ENCODE results near the gene TEX10. TPM values are rescaled to one million over a fixed set of nuclear protein-coding genes. Genes with fewer than 3 reads are reported as not detected.
A peak's percentile ranks its signal among the peaks of the same experiment; 100 is the strongest.

The TEX10 gene
- polyA plus RNA-seq, 2 of the 4 experiments (the other 2 are of a cell fraction) = 22.1 to 37.0 TPM

GRCh38 chr9:100397529-100398266 is 45.0 kb upstream of the TEX10 start:
- H3K9me3 ChIP-seq = no peaks in the 10 kb centered on the region
- ChIA-PET POLR2A (interaction anchor here (0.7 kb wide), 1 partner anchor 14 kb away, joined by 3 read pairs; no protein-coding TSS in a partner anchor), CTCF (interaction anchor here (0.9 to 1.3 kb wide), 3 partner anchors 13 to 40 kb away, joined by 3 to 5 read pairs (median 4); partner anchors contain the start of gene MSANTD3)
- no peak overlapping the region for H3K4me2 ChIP-seq
- WGBS (ENCODE audit: missing lambda C conversion rate) = 57% methylated on average over 3 of the region's 3 CpGs
- H3K27ac ChIP-seq = no peak overlapping the region
- no peak for DNase-seq (ENCODE audit: low read depth in 1 of 2, low spot score in 1 of 2)
- ATAC-seq = no peak
- no peak overlapping the region for H3K4me3 ChIP-seq
- no peak for TF ChIP-seq REST (IDR thresholded peaks at IDR 0.05)
- no peak for TF ChIP-seq SREBF2 (IDR thresholded peaks at IDR 0.05)
- no peak for TF ChIP-seq E2F6 (IDR thresholded peaks at IDR 0.05; ENCODE audit: borderline replicate concordance, low read depth)
- no peak for TF ChIP-seq CBX2 (IDR thresholded peaks at IDR 0.05; ENCODE audit: borderline replicate concordance, low read depth)
- TF ChIP-seq RAD21 (conservative IDR thresholded peaks at IDR 0.05 in 1 of 2, IDR thresholded peaks at IDR 0.05 in 1 of 2) = no peak
- TF ChIP-seq MAFK (IDR thresholded peaks at IDR 0.05; ENCODE audit: partially characterized antibody) = no peak
- no peak for TF ChIP-seq FOSL2 (IDR thresholded peaks at IDR 0.05)
- TF ChIP-seq FOSL2 (CRISPR knock-in tag; IDR thresholded peaks at IDR 0.05) = no peak
- no peak for TF ChIP-seq ZSCAN20 (CRISPR knock-in tag; IDR thresholded peaks at IDR 0.05)
- TF ChIP-seq CHD4 (IDR thresholded peaks at IDR 0.05; ENCODE audit: borderline replicate concordance) = no peak
- TF ChIP-seq HOXB13 (CRISPR knock-in tag; IDR thresholded peaks at IDR 0.05; ENCODE audit: low read depth) = no peak
- TF ChIP-seq NFE2L2 (conservative IDR thresholded peaks at IDR 0.05; ENCODE audit: low read length) = no peak
- TF ChIP-seq CBX8 (IDR thresholded peaks at IDR 0.05) = no peak
- TF ChIP-seq JUN (IDR thresholded peaks at IDR 0.05) = no peak
- no peak for TF ChIP-seq FOXS1 (CRISPR knock-in tag; IDR thresholded peaks at IDR 0.05)
- no peak for TF ChIP-seq MAZ (IDR thresholded peaks at IDR 0.05; ENCODE audit: borderline replicate concordance, low read depth, low read length)
- TF ChIP-seq ELK1 (IDR thresholded peaks at IDR 0.05; ENCODE audit: low read depth, low read length) = no peak
- no peak for FAIRE-seq
- no peaks in the 10 kb centered on the region; the same call in 2 of the 3 replicates for H3K4me1 ChIP-seq

- 92% methylated on average over 9 of the region's 9 CpGs for WGBS (ENCODE audit: missing lambda C conversion rate)
- Histone ChIP-seq H3K9me3 (no peaks in the 10 kb centered on the region), H3K4me1 (no peaks in the 10 kb centered on the region; the same call in 2 of the 3 replicates), H3K4me2 (no peak overlapping the region), H3K4me3 (no peak overlapping the region), H3K27ac (no peak overlapping the region)
- ATAC-seq (no peak), DNase-seq (ENCODE audit: low read depth in 1 of 2, low spot score in 1 of 2) (no peak), FAIRE-seq (no peak)
- ChIA-PET POLR2A (interaction anchor here (0.7 kb wide), 1 partner anchor 15 kb away, joined by 3 read pairs; no protein-coding TSS in a partner anchor), CTCF (interaction anchor here (1.0 to 1.1 kb wide), 2 partner anchors 30 to 40 kb away, joined by 3 read pairs; partner anchors contain the start of gene MSANTD3)
- no peak for TF ChIP-seq BCL3 (IDR thresholded peaks at IDR 0.05)
- TF ChIP-seq MAFK (IDR thresholded peaks at IDR 0.05; ENCODE audit: partially characterized antibody) = peak; percentile 6
- TF ChIP-seq PHF8 (IDR thresholded peaks at IDR 0.05; ENCODE audit: borderline replicate concordance, low read depth) = no peak
- TF ChIP-seq E2F6 (IDR thresholded peaks at IDR 0.05; ENCODE audit: borderline replicate concordance, low read depth) = no peak
- no peak for TF ChIP-seq RARB (CRISPR knock-in tag; IDR thresholded peaks at IDR 0.05)
- no peak for TF ChIP-seq ZC3H11A (IDR thresholded peaks at IDR 0.05)
Observed at GRCh38 chr9:100396769-100397168, 44.0 kb upstream of the TEX10 start.
